A673 (cell line): ENCODE data around the gene DIPK1B. TPM values are rescaled to one million over a fixed set of nuclear protein-coding genes. Genes with fewer than 3 reads are reported as not detected.

Experiments used
- BruUV-seq: library from RNA; stranded (reverse); fragments of 400-500 nt; replicated peaks from 2 replicates; lab custom pipeline; 2021; lab: Mats Ljungman, UMichigan
- CTCF ChIA-PET: fragments of 300-600 bp; sonication (Branson Sonifier 250); formaldehyde crosslinking; loops from one replicate; lab custom pipeline; 2022; ENCODE audit warnings: antibody characterized with exemption; lab: Charles Lee
- POLR2A ChIA-PET: fragments of 300-600 bp; sonication (Branson Sonifier 250); formaldehyde crosslinking; loops from one replicate; lab custom pipeline; 2022; ENCODE audit warnings: antibody characterized with exemption; ENCODE audit not compliant: low non-redundant PET; lab: Charles Lee
- DNase-seq: peaks from one replicate; pipeline ENCODE4 v3.0.0-alpha.2; 2015; ENCODE audit warnings: low spot score
- H3K27ac ChIP-seq: fragments of 200-600 bp; sonication (generic); 2 replicates; pipeline ENCODE4 v1.5.1; 2016; ENCODE audit warnings: mixed run types, low read depth, mild to moderate bottlenecking, mixed read lengths, antibody characterized with exemption, low read length; ENCODE audit not compliant: poor library complexity, severe bottlenecking
- H3K27me3 ChIP-seq: fragments of 200-600 bp; sonication (generic); replicated peaks from 2 replicates; pipeline ENCODE4 v1.6.1; 2017; ENCODE audit warnings: mixed run types, low read depth, mild to moderate bottlenecking, mixed read lengths, antibody characterized with exemption, low read length; ENCODE audit not compliant: insufficient read depth, poor library complexity
- H3K36me3 ChIP-seq: fragments of 200-600 bp; sonication (generic); 2 replicates; pipeline ENCODE4 v1.6.1; 2016; ENCODE audit warnings: mixed run types, mild to moderate bottlenecking, mixed read lengths, antibody characterized with exemption, low read length; ENCODE audit not compliant: insufficient read depth, poor library complexity, severe bottlenecking
- H3K4me1 ChIP-seq: fragments of 200-600 bp; sonication (generic); 2 replicates; pipeline ENCODE4 v1.6.1; 2017; ENCODE audit warnings: mixed run types, mild to moderate bottlenecking, mixed read lengths, antibody characterized with exemption, low read length; ENCODE audit not compliant: insufficient read depth, poor library complexity, severe bottlenecking
- H3K4me3 ChIP-seq: fragments of 200-600 bp; sonication (generic); 2 replicates; pipeline ENCODE4 v1.5.1; 2016; ENCODE audit warnings: low read depth, mixed run types, mild to moderate bottlenecking, mixed read lengths, low read length; ENCODE audit not compliant: poor library complexity, severe bottlenecking
- H3K9me3 ChIP-seq: fragments of 200-600 bp; sonication (generic); 2 replicates; pipeline ENCODE4 v1.6.1; 2016; ENCODE audit warnings: mixed run types, low read depth, mild to moderate bottlenecking, mixed read lengths, antibody characterized with exemption, low read length; ENCODE audit not compliant: poor library complexity, severe bottlenecking
- CTCF ChIP-seq: fragments of 300-800, 200-600 bp; sonication (generic); conservative IDR thresholded peaks from 2 replicates; pipeline ENCODE4 v1.5.1; 2017; ENCODE audit warnings: low read depth, mild to moderate bottlenecking, antibody characterized with exemption, low read length, moderate library complexity, mixed read lengths
- EZH2 ChIP-seq: fragments of 200-600 bp; sonication (generic); IDR thresholded peaks from 2 replicates; pipeline ENCODE4 v1.6.1; 2017; ENCODE audit warnings: borderline replicate concordance, low read depth, mild to moderate bottlenecking, mixed read lengths, antibody characterized with exemption, low read length; ENCODE audit not compliant: poor library complexity, severe bottlenecking
- intact Hi-C: fragments of 100-400 bp; cut with micrococcal nuclease; formaldehyde crosslinking; loops from one replicate; pipeline ENCODE4 v1.10.0; 2022; ENCODE audit not compliant: unreplicated experiment
- total RNA-seq: library from RNA; stranded (reverse); gene quantifications from 2 replicates; pipeline ENCODE4 v1.2.3, GENCODE V29; 2021

Gene DIPK1B
- total RNA-seq, 1 experiment from 2014 or later, result 26.4 TPM

- intact Hi-C loops, result no loop called here
- no peak for DNase-seq
- BruUV-seq, result no TSS peak
- Histone ChIP-seq H3K36me3 (no peaks in the 10 kb centered on the region), H3K4me3 (no peak overlapping the region), H3K9me3 (no peaks in the 10 kb centered on the region), H3K4me1 (peaks cover under 1% of the 10 kb centered on the region), H3K27me3 (no peaks in the 10 kb centered on the region), H3K27ac (no peak overlapping the region)
- ChIA-PET CTCF (no interaction called here), POLR2A (no interaction called here)
- no peak for TF ChIP-seq CTCF
- no peak for TF ChIP-seq EZH2
Measured at GRCh38 chr9:136735812-136736480, 23.6 kb downstream of the DIPK1B start.

- Histone ChIP-seq H3K9me3 (no peaks in the 10 kb centered on the region), H3K27me3 (no peaks in the 10 kb centered on the region), H3K4me1 (peaks cover 13% of the 10 kb centered on the region), H3K27ac (no peak overlapping the region), H3K36me3 (no peaks in the 10 kb centered on the region), H3K4me3 (no peak overlapping the region)
- TF ChIP-seq CTCF (no peak), EZH2 (no peak)
- BruUV-seq, result no TSS peak
- intact Hi-C loops, result no loop called here
- ChIA-PET CTCF (no interaction called here), POLR2A (no interaction called here)
- DNase-seq, result no peak
Measured at GRCh38 chr9:136738960-136739359, 26.6 kb downstream of the DIPK1B start.

GRCh38 chr9:136739509-136739908, 27.1 kb downstream of the DIPK1B start:
- BruUV-seq, result no TSS peak
- CTCF ChIA-PET, result no interaction called here

More at GRCh38 chr9:136739509-136739908, 27.1 kb downstream of the DIPK1B start:
- Histone ChIP-seq H3K36me3 (no peaks in the 10 kb centered on the region), H3K4me1 (peaks cover 13% of the 10 kb centered on the region), H3K27me3 (no peaks in the 10 kb centered on the region), H3K27ac (no peak overlapping the region), H3K4me3 (no peak overlapping the region), H3K9me3 (no peaks in the 10 kb centered on the region)
- no peak for DNase-seq
- POLR2A ChIA-PET, result no interaction called here
- intact Hi-C loops, result no loop called here
- TF ChIP-seq EZH2, result no peak
- no peak for TF ChIP-seq CTCF
